PC-3 (cell line): Measurements from ENCODE around the gene IL20RA.

Experiments used
- EZH2 ChIP-seq: fragments of 300-600 bp; sonication (generic); IDR thresholded peaks from one replicate; pipeline ENCODE4 v1.6.1; 2017; ENCODE audit warnings: antibody characterized with exemption, mild to moderate bottlenecking, low read length; ENCODE audit not compliant: unreplicated experiment
- EZH2phosphoT487 ChIP-seq: fragments of 300-600 bp; sonication (generic); IDR thresholded peaks from 2 replicates; pipeline ENCODE4 v1.6.1; 2018; ENCODE audit warnings: mild to moderate bottlenecking, antibody characterized with exemption, low read length, borderline replicate concordance
- TF ChIP-seq, protein P1 (sequence below): fragments of 300-600 bp; sonication (generic); conservative IDR thresholded peaks from 2 replicates; pipeline ENCODE4 v1.5.1; 2017; ENCODE audit warnings: antibody characterized with exemption, low read depth, mild to moderate bottlenecking, low read length

DNA sequence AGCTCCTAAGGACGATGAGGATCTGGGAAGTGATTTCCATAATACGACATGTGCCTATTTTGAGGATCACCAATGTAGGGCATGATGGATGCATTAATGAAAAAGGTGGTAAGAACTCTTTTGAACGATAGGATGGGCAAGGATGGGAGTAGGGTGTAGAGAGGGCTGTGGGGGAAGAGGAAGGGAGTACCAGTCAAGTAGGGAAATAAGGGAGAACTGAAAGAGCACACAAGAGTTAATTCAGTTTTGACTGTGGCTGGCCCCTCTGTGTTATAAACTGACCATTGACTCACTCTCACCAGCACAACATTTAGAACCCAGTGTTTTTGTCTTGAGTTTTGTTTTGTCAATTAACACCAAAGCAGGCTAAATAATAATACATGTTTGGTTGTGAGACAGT lies 89.6 kb downstream of the IL20RA start:
- TF ChIP-seq, protein P1, sequence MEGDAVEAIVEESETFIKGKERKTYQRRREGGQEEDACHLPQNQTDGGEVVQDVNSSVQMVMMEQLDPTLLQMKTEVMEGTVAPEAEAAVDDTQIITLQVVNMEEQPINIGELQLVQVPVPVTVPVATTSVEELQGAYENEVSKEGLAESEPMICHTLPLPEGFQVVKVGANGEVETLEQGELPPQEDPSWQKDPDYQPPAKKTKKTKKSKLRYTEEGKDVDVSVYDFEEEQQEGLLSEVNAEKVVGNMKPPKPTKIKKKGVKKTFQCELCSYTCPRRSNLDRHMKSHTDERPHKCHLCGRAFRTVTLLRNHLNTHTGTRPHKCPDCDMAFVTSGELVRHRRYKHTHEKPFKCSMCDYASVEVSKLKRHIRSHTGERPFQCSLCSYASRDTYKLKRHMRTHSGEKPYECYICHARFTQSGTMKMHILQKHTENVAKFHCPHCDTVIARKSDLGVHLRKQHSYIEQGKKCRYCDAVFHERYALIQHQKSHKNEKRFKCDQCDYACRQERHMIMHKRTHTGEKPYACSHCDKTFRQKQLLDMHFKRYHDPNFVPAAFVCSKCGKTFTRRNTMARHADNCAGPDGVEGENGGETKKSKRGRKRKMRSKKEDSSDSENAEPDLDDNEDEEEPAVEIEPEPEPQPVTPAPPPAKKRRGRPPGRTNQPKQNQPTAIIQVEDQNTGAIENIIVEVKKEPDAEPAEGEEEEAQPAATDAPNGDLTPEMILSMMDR = no peak
- TF ChIP-seq EZH2 (no peak), EZH2phosphoT487 (no peak)
